Measurements from ENCODE around the gene ZNF8. TPM values are rescaled to one million over a fixed set of nuclear protein-coding genes. Genes with fewer than 3 reads are reported as not detected.

The ZNF8 gene
- 2.1 and 4.0 TPM in 2 replicates for total RNA-seq

DNA sequence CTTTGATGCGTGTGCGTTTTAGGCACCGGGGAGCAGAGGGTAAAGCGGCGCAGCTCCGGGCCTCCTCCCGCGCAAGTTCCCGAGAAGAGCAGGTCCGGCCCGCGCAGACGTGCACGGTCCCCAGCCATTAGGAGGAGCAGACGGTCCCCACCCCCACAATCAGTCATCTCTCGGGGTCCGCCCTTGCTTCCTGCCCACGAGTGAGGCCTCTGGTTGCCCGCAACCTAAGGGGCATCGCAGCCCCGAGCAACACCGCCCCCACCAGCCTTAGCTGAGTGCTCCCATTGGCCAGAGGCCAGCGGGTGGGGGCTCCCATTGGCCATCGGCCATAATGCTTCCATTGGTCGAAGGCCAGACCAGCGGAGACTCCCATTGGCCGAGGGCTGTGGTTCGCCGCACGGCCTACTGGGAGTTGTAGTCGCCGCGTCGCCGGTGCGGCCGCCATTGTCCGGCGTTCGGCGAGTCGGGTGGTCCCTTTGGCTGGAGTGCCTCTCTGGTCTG is at the start of gene ZNF8:
ZNF8 (plus strand) TSS at position 415 of the 501 bp plus-strand sequence. CDS start 127 bp downstream, outside the sequence.

DNA sequence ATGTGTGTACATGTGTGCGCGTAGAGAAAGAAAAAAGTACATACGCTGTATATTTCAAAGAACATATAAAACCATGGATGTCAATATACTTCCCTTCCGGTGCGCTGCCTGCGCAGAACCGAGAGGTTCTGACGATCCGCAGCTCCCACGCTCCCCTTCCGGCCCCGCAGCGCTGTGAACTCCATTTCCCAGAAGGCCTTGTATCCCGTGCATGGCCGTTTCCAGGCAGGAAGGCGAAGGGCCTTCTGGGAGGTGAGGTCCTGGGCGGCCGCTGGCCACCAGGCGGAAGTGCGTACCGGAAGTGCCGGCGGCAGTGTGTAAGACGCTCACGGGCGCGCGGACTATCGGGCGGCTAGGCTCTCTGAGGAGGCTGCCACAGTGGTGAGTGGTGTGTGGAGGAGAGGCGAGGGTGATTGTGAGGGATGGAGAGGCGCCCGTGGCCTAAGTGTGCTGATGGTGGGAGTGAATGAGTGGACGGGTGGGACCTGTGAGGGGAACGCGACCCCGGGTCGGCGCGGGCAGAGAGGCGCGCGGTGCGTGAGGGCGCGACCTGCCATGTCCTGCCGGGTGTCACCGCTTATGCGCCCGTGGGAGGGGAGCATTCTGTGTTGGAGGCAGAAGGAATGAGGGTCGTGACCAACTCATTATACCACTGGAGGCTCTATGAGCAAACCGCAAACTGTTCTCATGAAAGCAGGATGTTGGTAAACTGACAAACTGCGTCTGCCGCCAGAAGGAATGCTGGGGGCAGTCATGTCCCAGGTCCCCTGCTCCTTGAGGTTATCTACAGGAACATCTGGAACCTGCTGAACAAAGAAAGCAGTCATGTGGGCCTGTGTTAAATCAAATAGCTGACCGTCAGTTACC is 26.5 kb downstream of the ZNF8 start, which contains the start of gene ERVK3-1:
ERVK3-1 (plus strand) TSS at position 313 of the 867 bp plus-strand sequence. CDS start 6,792 bp downstream, outside the sequence.

DNA sequence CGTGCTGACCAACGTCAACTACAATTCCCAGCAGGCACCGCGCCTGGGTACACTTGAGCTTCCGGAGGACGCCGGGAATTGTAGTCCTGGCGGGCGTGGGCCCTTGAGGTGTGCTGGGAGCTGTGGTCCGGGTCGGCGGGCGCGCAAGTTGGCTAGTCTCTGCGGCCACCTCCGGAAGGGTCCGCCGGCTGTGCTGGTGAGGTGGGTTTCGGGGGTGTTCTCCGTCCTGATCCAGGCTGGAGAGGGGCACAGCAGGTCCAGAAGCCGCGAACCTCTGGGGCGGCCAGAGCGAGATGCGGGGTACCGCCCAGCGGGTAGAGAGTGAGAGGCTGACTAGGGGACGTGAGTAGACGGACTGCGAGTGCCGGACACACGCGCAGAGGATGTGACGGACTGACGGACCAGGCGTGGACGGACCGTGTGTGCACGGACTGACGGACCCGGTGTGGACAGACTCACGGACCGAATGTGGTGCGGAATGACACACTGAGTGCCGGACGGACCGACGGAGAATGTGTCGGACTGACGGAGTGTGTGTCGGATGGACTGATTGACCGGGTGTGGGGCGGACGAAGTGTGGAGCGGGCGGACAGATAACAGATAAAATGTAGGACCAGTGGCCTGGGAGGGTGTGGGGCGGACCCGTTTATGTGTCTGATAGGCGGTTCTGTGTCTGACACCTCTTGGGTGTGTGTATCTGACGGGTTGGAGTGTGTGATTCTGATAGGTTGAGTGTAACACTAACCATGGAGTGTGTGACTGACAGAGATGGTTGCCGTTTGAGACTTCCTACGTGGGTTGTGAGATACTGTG is 48.4 kb downstream of the ZNF8 start, which contains the start of gene ZSCAN22:
ZSCAN22 (plus strand) TSS at position 81 of the 813 bp plus-strand sequence. CDS start 7,809 bp downstream, outside the sequence.

Other genes starting within 250 kb of the ZNF8 start
- gene ZSCAN1, start 244.9 kb upstream of the ZNF8 start, total RNA-seq, result not detected in 2 replicates
- 0.58 and 2.5 TPM in 2 replicates for gene ZNF135, start 219.7 kb upstream of the ZNF8 start, total RNA-seq
- gene ZSCAN18, start 180.7 kb upstream of the ZNF8 start, total RNA-seq, result 22.2 and 43.2 TPM in 2 replicates
- gene ZNF329, start 128.2 kb upstream of the ZNF8 start, total RNA-seq, result 6.9 and 8.6 TPM in 2 replicates
- gene ZNF274, start 95.9 kb upstream of the ZNF8 start, total RNA-seq, result 20.5 and 22.0 TPM in 2 replicates
- gene ZNF544, start 50.0 kb upstream of the ZNF8 start, total RNA-seq, result 36.3 and 40.4 TPM in 2 replicates
- gene ERVK3-1, start 26.4 kb downstream of the ZNF8 start, total RNA-seq, result 27.1 and 40.8 TPM in 2 replicates
- 1.2 and 3.0 TPM in 2 replicates for gene ZSCAN22, start 48.0 kb downstream of the ZNF8 start, total RNA-seq
- gene A1BG, start 74.5 kb downstream of the ZNF8 start, total RNA-seq, result 7.5 and 31.5 TPM in 2 replicates
- gene ZNF497, start 83.8 kb downstream of the ZNF8 start, total RNA-seq, result not detected in 2 replicates
- 2.1 and 4.3 TPM in 2 replicates for gene ZNF837, start 102.1 kb downstream of the ZNF8 start, total RNA-seq
- 2,786 and 3,048 TPM in 2 replicates for gene RPS5, start 108.3 kb downstream of the ZNF8 start, total RNA-seq
- gene RNF225, start 116.7 kb downstream of the ZNF8 start, total RNA-seq, result not detected in 2 replicates
- 7.5 and 13.3 TPM in 2 replicates for gene ZNF584, start 129.7 kb downstream of the ZNF8 start, total RNA-seq
- 0.29 and 2.7 TPM in 2 replicates for gene ZNF132, start 161.2 kb downstream of the ZNF8 start, total RNA-seq
- gene ZNF324B, start 172.7 kb downstream of the ZNF8 start, total RNA-seq, result 4.9 and 7.3 TPM in 2 replicates
- 9.0 and 11.0 TPM in 2 replicates for gene ZNF324, start 188.1 kb downstream of the ZNF8 start, total RNA-seq
- gene ZNF446, start 197.4 kb downstream of the ZNF8 start, total RNA-seq, result 14.1 and 25.3 TPM in 2 replicates
- 4.3 and 9.2 TPM in 2 replicates for gene SLC27A5, start 233.0 kb downstream of the ZNF8 start, total RNA-seq
- gene ZBTB45, start 240.9 kb downstream of the ZNF8 start, total RNA-seq, result 8.1 and 11.3 TPM in 2 replicates